ENCODE data around the gene EFCAB12. TPM values are rescaled to one million over a fixed set of nuclear protein-coding genes. Genes with fewer than 3 reads are reported as not detected.

Gene EFCAB12
- 6.6 and 6.8 TPM in 2 replicates for total RNA-seq
- long read RNA-seq, partial matches to known transcripts, result 0 of 5 reads
- long read RNA-seq, other reads (novel, unspliced or antisense), result 5 of 5 reads

GRCh38 chr3:129428376-129429079, at the start of gene EFCAB12:
EFCAB12 (minus strand) TSS chr3:129428636; CDS start chr3:129428488, 148 bp downstream.
- H3K27me3 Mint-ChIP-seq, result peaks cover 10% of the 10 kb centered on the region
- peaks cover 22% of the 10 kb centered on the region for H3K4me1 Mint-ChIP-seq (ENCODE audit: low read depth)
- TF ChIP-seq CTCF (IDR thresholded peaks at IDR 0.05; ENCODE audit: unreplicated experiment), result no peak
- DNase-seq (ENCODE audit: low spot score, unreplicated experiment), result peak; percentile 87
- peaks cover 7% of the 10 kb centered on the region for H3K36me3 Mint-ChIP-seq (ENCODE audit: insufficient read depth)
- H3K27ac Mint-ChIP-seq, result peak within 1 kb of the TSS; percentile 85
- peak within 1 kb of the TSS; percentile 83 for H3K4me3 Mint-ChIP-seq (ENCODE audit: low read depth)
- H3K9me3 Mint-ChIP-seq (ENCODE audit: low read depth), result no peaks in the 10 kb centered on the region

GRCh38 chr3:129476586-129476985, 48.1 kb upstream of the EFCAB12 start:
- H3K27me3 Mint-ChIP-seq, result no peaks in the 10 kb centered on the region
- peaks cover 24% of the 10 kb centered on the region for H3K36me3 Mint-ChIP-seq (ENCODE audit: insufficient read depth)
- TF ChIP-seq CTCF (IDR thresholded peaks at IDR 0.05; ENCODE audit: unreplicated experiment), result no peak
- no peak overlapping the region for H3K27ac Mint-ChIP-seq
- no peaks in the 10 kb centered on the region for H3K9me3 Mint-ChIP-seq (ENCODE audit: low read depth)
- no peak overlapping the region for H3K4me3 Mint-ChIP-seq (ENCODE audit: low read depth)
- no peak for DNase-seq (ENCODE audit: low spot score, unreplicated experiment)
- H3K4me1 Mint-ChIP-seq (ENCODE audit: low read depth), result no peaks in the 10 kb centered on the region

- no peak for DNase-seq (ENCODE audit: low spot score, unreplicated experiment)
- no peak overlapping the region for H3K27ac Mint-ChIP-seq
- peaks cover 25% of the 10 kb centered on the region for H3K36me3 Mint-ChIP-seq (ENCODE audit: insufficient read depth)
- no peaks in the 10 kb centered on the region for H3K9me3 Mint-ChIP-seq (ENCODE audit: low read depth)
- H3K27me3 Mint-ChIP-seq, result no peaks in the 10 kb centered on the region
- no peak overlapping the region for H3K4me3 Mint-ChIP-seq (ENCODE audit: low read depth)
- no peaks in the 10 kb centered on the region for H3K4me1 Mint-ChIP-seq (ENCODE audit: low read depth)
- no peak for TF ChIP-seq CTCF (IDR thresholded peaks at IDR 0.05; ENCODE audit: unreplicated experiment)
These were observed 47.4 kb upstream of the EFCAB12 start for GRCh38 chr3:129475863-129476262.

GRCh38 chr3:129474984-129475804, 46.8 kb upstream of the EFCAB12 start:
- no peaks in the 10 kb centered on the region for H3K9me3 Mint-ChIP-seq (ENCODE audit: low read depth)
- no peak for TF ChIP-seq CTCF (IDR thresholded peaks at IDR 0.05; ENCODE audit: unreplicated experiment)
- H3K36me3 Mint-ChIP-seq (ENCODE audit: insufficient read depth), result peaks cover 24% of the 10 kb centered on the region
- DNase-seq (ENCODE audit: low spot score, unreplicated experiment), result no peak
- H3K4me1 Mint-ChIP-seq (ENCODE audit: low read depth), result no peaks in the 10 kb centered on the region
- no peaks in the 10 kb centered on the region for H3K27me3 Mint-ChIP-seq
- no peak overlapping the region for H3K4me3 Mint-ChIP-seq (ENCODE audit: low read depth)
- no peak overlapping the region for H3K27ac Mint-ChIP-seq

GRCh38 chr3:129473769-129474152, 45.3 kb upstream of the EFCAB12 start:
- DNase-seq (ENCODE audit: low spot score, unreplicated experiment), result no peak
- H3K4me1 Mint-ChIP-seq (ENCODE audit: low read depth), result no peaks in the 10 kb centered on the region
- H3K9me3 Mint-ChIP-seq (ENCODE audit: low read depth), result no peaks in the 10 kb centered on the region
- H3K36me3 Mint-ChIP-seq (ENCODE audit: insufficient read depth), result peaks cover 24% of the 10 kb centered on the region
- H3K4me3 Mint-ChIP-seq (ENCODE audit: low read depth), result no peak overlapping the region
- TF ChIP-seq CTCF (IDR thresholded peaks at IDR 0.05; ENCODE audit: unreplicated experiment), result no peak
- H3K27me3 Mint-ChIP-seq, result no peaks in the 10 kb centered on the region
- H3K27ac Mint-ChIP-seq, result no peak overlapping the region

All from progenitor cell of endocrine pancreas (in vitro differentiated cells).